K562 (cell line): ENCODE measurements around the gene CMSS1. TPM values are rescaled to one million over a fixed set of nuclear protein-coding genes. Genes with fewer than 3 reads are reported as not detected.

Experiments
- ATAC-seq: fragments of 200-7000 bp; cut with Tn5 transposase; 3 replicates; pipeline ENCODE4 v1.9.1; 2020; ENCODE audit warnings: moderate library complexity
- BruUV-seq: library from RNA; stranded (reverse); fragments of 400-500 nt; replicated peaks from 2 replicates; lab custom pipeline; 2021; lab: Mats Ljungman, UMichigan
- CTCF ChIA-PET: fragments of 300-600 bp; formaldehyde crosslinking; extraction: SDS; loops from one replicate; lab custom pipeline; 2021; ENCODE audit warnings: low intra/inter-chr PET ratio; lab: Yijun Ruan, JAX
- POLR2A ChIA-PET: fragments of 300-600, 350-650 bp; sonication (Branson Sonifier 250); formaldehyde crosslinking; extraction: SDS; loops from one replicate; lab custom pipeline; 2021; ENCODE audit warnings: antibody characterized with exemption, inconsistent platforms; lab: Yijun Ruan, JAX
- DNase-seq, 4 experiments: peaks; one replicate each; pipeline versions ENCODE4 v3.0.0 to v3.0.0-alpha.2; 2011 to 2018; ENCODE audit warnings: low spot score in 3 of 4, mixed read lengths in 3 of 4; ENCODE audit errors: extremely low read depth in 1 of 4
- FAIRE-seq: peaks from 2 replicates; lab custom pipeline; 2011; peaks lifted over from hg19 to GRCh38; lab: Jason Lieb, UNC
- H2AFZ ChIP-seq: 2 replicates; pipeline ENCODE4 v1.6.0; 2011; ENCODE audit warnings: low read depth, low read length, control low read depth, inconsistent platforms
- H3K27ac ChIP-seq: fragments of 200-600 bp; 3 replicates; pipeline ENCODE4 v1.8.0; 2011; ENCODE audit warnings: low read depth, mild to moderate bottlenecking, control low read depth, inconsistent platforms, low read length, moderate library complexity, mixed read lengths; ENCODE audit errors: extremely low read depth
- H3K27me3 ChIP-seq, 2 experiments: fragments of 300-600 bp in 1 of 2; 2 replicates in 1 of 2; 3 replicates in 1 of 2; pipeline versions ENCODE4 v1.6.0 to v1.8.0; 2011; ENCODE audit warnings: inconsistent platforms in 2 of 2, low read length in 2 of 2, mild to moderate bottlenecking in 1 of 2, mixed read lengths in 1 of 2, moderate library complexity in 1 of 2; ENCODE audit not compliant: control insufficient read depth in 2 of 2, insufficient read depth in 2 of 2
- H3K36me3 ChIP-seq: fragments of 300-600 bp; 3 replicates; pipeline ENCODE4 v1.8.0; 2011; ENCODE audit warnings: mild to moderate bottlenecking, low read length, inconsistent platforms; ENCODE audit not compliant: control insufficient read depth, insufficient read depth
- H3K4me1 ChIP-seq, 2 experiments: fragments of 200-600 bp in 1 of 2; replicated peaks in 1 of 2; 2 replicates in 1 of 2; 3 replicates in 1 of 2; pipeline versions ENCODE4 v1.5.1 to v1.8.0; 2011; ENCODE audit warnings: inconsistent platforms in 2 of 2, low read length in 2 of 2, mild to moderate bottlenecking in 1 of 2, mixed read lengths in 1 of 2, moderate library complexity in 1 of 2; ENCODE audit not compliant: control insufficient read depth in 2 of 2, insufficient read depth in 2 of 2
- H3K4me2 ChIP-seq: 2 replicates; pipeline ENCODE4 v1.6.1; 2011; ENCODE audit warnings: low read length, control low read depth, inconsistent platforms, mixed read lengths; ENCODE audit not compliant: insufficient read depth
- H3K4me3 ChIP-seq: fragments of 200-600 bp; sonication (generic), shearing (Covaris generic); 2 replicates; pipeline ENCODE4 v1.5.1; 2016; ENCODE audit warnings: control low read depth, inconsistent platforms
- H3K79me2 ChIP-seq: fragments of 200-600 bp; 3 replicates; pipeline ENCODE4 v1.8.0; 2011; ENCODE audit warnings: low read length, inconsistent platforms; ENCODE audit not compliant: control insufficient read depth, insufficient read depth
- H3K9ac ChIP-seq, 2 experiments: 2 replicates each; pipeline versions ENCODE4 v1.6.0 to v1.6.1; 2011; ENCODE audit warnings: low read depth in 2 of 2, low read length in 2 of 2, control low read depth in 1 of 2, inconsistent platforms in 1 of 2, mild to moderate bottlenecking in 1 of 2, mixed read lengths in 1 of 2; ENCODE audit not compliant: insufficient read depth in 1 of 2
- H3K9me1 ChIP-seq: one replicate; pipeline ENCODE4 v1.6.0; 2011; ENCODE audit warnings: inconsistent platforms, mild to moderate bottlenecking, low read length, moderate library complexity; ENCODE audit not compliant: control insufficient read depth, insufficient read depth
- H3K9me3 ChIP-seq: replicated peaks from 2 replicates; pipeline ENCODE4 v1.5.1; 2011; ENCODE audit warnings: low read depth, low read length, inconsistent platforms; ENCODE audit not compliant: control insufficient read depth, insufficient read depth
- H4K20me1 ChIP-seq: replicated peaks from 2 replicates; pipeline ENCODE4 v1.6.1; 2011; ENCODE audit warnings: low read length, inconsistent platforms, mixed read lengths; ENCODE audit not compliant: control insufficient read depth, insufficient read depth
- L3MBTL2 ChIP-seq: fragments of 450-650 bp; IDR thresholded peaks from 2 replicates; pipeline ENCODE4 v1.6.1; 2016; ENCODE audit warnings: mild to moderate bottlenecking, moderate library complexity
- MGA ChIP-seq: fragments of 450-650 bp; IDR thresholded peaks from 2 replicates; pipeline ENCODE4 v1.6.1; 2016; ENCODE audit warnings: mild to moderate bottlenecking, moderate library complexity
- XRCC5 ChIP-seq: fragments of 200-400 bp; formaldehyde crosslinking; IDR thresholded peaks from 2 replicates; pipeline ENCODE4 v1.6.1; 2017; ENCODE audit warnings: low read depth, mild to moderate bottlenecking, low read length
- ZNF324 ChIP-seq: fragments of 250-450 bp; sonication (Bioruptor Pico); IDR thresholded peaks from 2 replicates; pipeline ENCODE4 v1.4.0; 2020; ENCODE audit warnings: mild to moderate bottlenecking
- WGBS: fragments of 100-300 bp; shearing (Covaris generic); methylation state at CpG from one replicate; pipeline ENCODE4 v1.1.6; 2016; ENCODE audit warnings: low coverage, mixed read lengths; ENCODE audit not compliant: insufficient coverage; ENCODE audit errors: missing lambda C conversion rate; 5-methylcytosine and 5-hydroxymethylcytosine counted together
- in situ Hi-C: fragments of 300-500 bp; cut with MboI; formaldehyde crosslinking; loops from 4 replicates; pipeline ENCODE4 v1.15.0; 2018; ENCODE audit warnings: inconsistent platforms, mixed read lengths
- intact Hi-C: fragments of 100-400 bp; cut with micrococcal nuclease; formaldehyde crosslinking; loops from 2 replicates; pipeline ENCODE4 v1.14.2; 2022
- polyA plus RNA-seq, 8 experiments: library from polyadenylated mRNA; depleted of rRNA in 4 of 8; stranded (reverse) in 5 of 8; unstranded in 3 of 8; fragments of >200 nt; fragmentation: Nextera tagmentation in 2 of 8; fragmentation: Illumina TruSeq in 1 of 8; extraction: Ambion mirVana in 2 of 8; extraction: Trizol in 1 of 8; gene quantifications; 2 replicates each; pipeline versions ENCODE4 v1.2.1 to v1.2.3, GENCODE V29; 2011 to 2014; ENCODE audit warnings: inconsistent platforms in 1 of 8, missing spikeins in 1 of 8
- total RNA-seq, 7 experiments: library from RNA; depleted of rRNA in 6 of 7; stranded (reverse); fragments of >200 nt in 6 of 7; fragmentation: Illumina TruSeq in 2 of 7; extraction: Trizol in 2 of 7; gene quantifications; 2 replicates each; pipeline versions ENCODE4 v1.2.1 to v1.2.3, GENCODE V29; 2011 to 2021; ENCODE audit warnings: low replicate concordance in 1 of 7

The CMSS1 gene
- total and polyA plus RNA-seq, 9 of the 15 experiments (the other 6 are each of a cell fraction or from before 2014, with no cell fraction given), result 46.9 to 109 (median 72.3) TPM

GRCh38 chr3:99803297-99803696 is 14.4 kb upstream of the CMSS1 start:
- CTCF ChIA-PET, result no interaction called here

More at GRCh38 chr3:99803297-99803696, 14.4 kb upstream of the CMSS1 start:
- no peaks in the 10 kb centered on the region for H3K9me1 ChIP-seq
- H3K36me3 ChIP-seq, result no peaks in the 10 kb centered on the region
- no peak overlapping the region for H3K4me2 ChIP-seq
- WGBS, result 0% methylated on average over 1 of the region's 1 CpG
- ATAC-seq, result no peak
- H3K4me1 ChIP-seq, result no peaks in the 10 kb centered on the region
- intact Hi-C loops (no loop called here), in situ Hi-C loops (no loop called here)
- H3K9me3 ChIP-seq, result peaks cover 4% of the 10 kb centered on the region; the same call in 1 of the 2 replicates
- POLR2A ChIA-PET, result no interaction called here
- no peak overlapping the region for H3K27ac ChIP-seq
- TF ChIP-seq XRCC5, result no peak
- TF ChIP-seq ZNF324 (CRISPR knock-in tag), result no peak
- TF ChIP-seq L3MBTL2, result no peak
- TF ChIP-seq MGA, result no peak
- H3K27me3 ChIP-seq, result no peaks in the 10 kb centered on the region
- BruUV-seq, result no TSS peak
- H4K20me1 ChIP-seq, result 0 out of 2 replicates have a peak, but pooled peaks cover 1% of the 10 kb centered on the region
- no peak for FAIRE-seq
- DNase-seq, result no peak
- no peak overlapping the region for H3K9ac ChIP-seq
- H2AFZ ChIP-seq, result no peak overlapping the region
- H3K79me2 ChIP-seq, result no peaks in the 10 kb centered on the region
- H3K4me3 ChIP-seq, result no peak overlapping the region
